DOHH2 (cell line): ENCODE data around the gene MARCHF11.

ENCODE experiments used
- H3F3A ChIP-seq: fragments of 200-600 bp; sonication (generic), shearing (Covaris generic); 2 replicates; pipeline ENCODE4 v1.6.0; 2016; ENCODE audit warnings: antibody characterized with exemption, mild to moderate bottlenecking; ENCODE audit not compliant: control insufficient read depth, insufficient read depth
- H3K27ac ChIP-seq: fragments of 200-600 bp; sonication (generic); 2 replicates; pipeline ENCODE4 v1.5.1; 2014; ENCODE audit warnings: low read depth, mild to moderate bottlenecking, low read length, moderate library complexity
- H3K27me3 ChIP-seq: fragments of 200-600 bp; sonication (generic); 2 replicates; pipeline ENCODE4 v1.6.1; 2014; ENCODE audit warnings: mild to moderate bottlenecking, low read length, mixed read lengths; ENCODE audit not compliant: control insufficient read depth
- H3K36me3 ChIP-seq: fragments of 200-600 bp; sonication (generic); 2 replicates; pipeline ENCODE4 v1.6.1; 2014; ENCODE audit warnings: mild to moderate bottlenecking, low read length, moderate library complexity, mixed read lengths; ENCODE audit not compliant: control insufficient read depth
- H3K4me1 ChIP-seq: fragments of 200-600 bp; sonication (generic); 2 replicates; pipeline ENCODE4 v1.6.1; 2014; ENCODE audit warnings: mild to moderate bottlenecking, low read length, mixed read lengths; ENCODE audit not compliant: control insufficient read depth
- H3K4me2 ChIP-seq: fragments of 200-600 bp; sonication (generic); 2 replicates; pipeline ENCODE4 v1.6.0; 2014; ENCODE audit warnings: mild to moderate bottlenecking, low read length, moderate library complexity
- H3K4me3 ChIP-seq: fragments of 200-600 bp; sonication (generic); 2 replicates; pipeline ENCODE4 v1.5.1; 2014; ENCODE audit warnings: mild to moderate bottlenecking, low read length, mixed read lengths
- H3K79me2 ChIP-seq: fragments of 200-600 bp; sonication (generic); 2 replicates; pipeline ENCODE4 v1.6.1; 2014; ENCODE audit warnings: mild to moderate bottlenecking, low read length, mixed read lengths; ENCODE audit not compliant: control insufficient read depth
- H3K9me2 ChIP-seq: fragments of 200-600 bp; sonication (generic); replicated peaks from 2 replicates; pipeline ENCODE4 v1.6.1; 2014; ENCODE audit warnings: mild to moderate bottlenecking, low read length, mixed read lengths; ENCODE audit not compliant: control insufficient read depth
- H3K9me3 ChIP-seq: fragments of 200-600 bp; sonication (generic); 2 replicates; pipeline ENCODE4 v1.6.1; 2014; ENCODE audit warnings: antibody characterized with exemption, low read length, mixed read lengths; ENCODE audit not compliant: control insufficient read depth, insufficient read depth
- H4K20me1 ChIP-seq: fragments of 200-600 bp; sonication (generic); 2 replicates; pipeline ENCODE4 v1.6.0; 2014; ENCODE audit warnings: low read depth, mild to moderate bottlenecking, antibody characterized with exemption, low read length, moderate library complexity; ENCODE audit not compliant: control insufficient read depth, insufficient read depth
- EZH2phosphoT487 ChIP-seq: fragments of 200-600 bp; sonication (generic); IDR thresholded peaks from 2 replicates; pipeline ENCODE4 v1.6.1; 2017; ENCODE audit warnings: borderline replicate concordance, mild to moderate bottlenecking, antibody characterized with exemption, low read length, moderate library complexity, mixed read lengths
- TF ChIP-seq, protein P1 (sequence below): fragments of 200-600 bp; sonication (generic); IDR thresholded peaks from one replicate; pipeline ENCODE4 v1.5.1; 2014; ENCODE audit warnings: antibody characterized with exemption, mild to moderate bottlenecking, low read depth, low read length; ENCODE audit not compliant: poor library complexity, severe bottlenecking

The MARCHF11 gene

DNA sequence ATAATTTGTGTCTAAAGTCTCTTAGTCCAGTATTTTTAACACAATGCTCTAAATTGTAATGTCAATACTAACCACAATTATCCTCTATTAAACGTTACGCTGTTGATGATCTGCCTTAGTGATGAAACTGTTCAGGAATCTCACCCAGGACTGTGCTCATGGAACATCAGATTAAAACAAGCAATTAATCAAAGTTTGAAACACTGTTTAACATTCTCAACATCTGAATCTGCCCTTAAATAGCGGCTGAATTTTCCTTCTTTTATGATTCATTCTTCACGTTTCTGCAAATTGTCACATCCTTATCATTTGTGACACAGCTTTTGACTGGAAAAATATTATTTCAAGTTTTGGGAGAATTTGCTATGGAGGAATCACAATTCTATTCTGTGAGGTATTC lies 113.8 kb downstream of the MARCHF11 start:
- Histone ChIP-seq H3K79me2 (no peaks in the 10 kb centered on the region), H3K36me3 (no peaks in the 10 kb centered on the region), H3K27ac (no peak overlapping the region), H3K9me2 (no peaks in the 10 kb centered on the region), H3K9me3 (no peaks in the 10 kb centered on the region), H3K4me1 (no peaks in the 10 kb centered on the region), H3F3A (no peaks in the 10 kb centered on the region), H4K20me1 (no peaks in the 10 kb centered on the region), H3K4me3 (no peak overlapping the region), H3K27me3 (no peaks in the 10 kb centered on the region), H3K4me2 (no peak overlapping the region)
- TF ChIP-seq, protein P1, sequence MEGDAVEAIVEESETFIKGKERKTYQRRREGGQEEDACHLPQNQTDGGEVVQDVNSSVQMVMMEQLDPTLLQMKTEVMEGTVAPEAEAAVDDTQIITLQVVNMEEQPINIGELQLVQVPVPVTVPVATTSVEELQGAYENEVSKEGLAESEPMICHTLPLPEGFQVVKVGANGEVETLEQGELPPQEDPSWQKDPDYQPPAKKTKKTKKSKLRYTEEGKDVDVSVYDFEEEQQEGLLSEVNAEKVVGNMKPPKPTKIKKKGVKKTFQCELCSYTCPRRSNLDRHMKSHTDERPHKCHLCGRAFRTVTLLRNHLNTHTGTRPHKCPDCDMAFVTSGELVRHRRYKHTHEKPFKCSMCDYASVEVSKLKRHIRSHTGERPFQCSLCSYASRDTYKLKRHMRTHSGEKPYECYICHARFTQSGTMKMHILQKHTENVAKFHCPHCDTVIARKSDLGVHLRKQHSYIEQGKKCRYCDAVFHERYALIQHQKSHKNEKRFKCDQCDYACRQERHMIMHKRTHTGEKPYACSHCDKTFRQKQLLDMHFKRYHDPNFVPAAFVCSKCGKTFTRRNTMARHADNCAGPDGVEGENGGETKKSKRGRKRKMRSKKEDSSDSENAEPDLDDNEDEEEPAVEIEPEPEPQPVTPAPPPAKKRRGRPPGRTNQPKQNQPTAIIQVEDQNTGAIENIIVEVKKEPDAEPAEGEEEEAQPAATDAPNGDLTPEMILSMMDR: no peak
- TF ChIP-seq EZH2phosphoT487: no peak

DNA sequence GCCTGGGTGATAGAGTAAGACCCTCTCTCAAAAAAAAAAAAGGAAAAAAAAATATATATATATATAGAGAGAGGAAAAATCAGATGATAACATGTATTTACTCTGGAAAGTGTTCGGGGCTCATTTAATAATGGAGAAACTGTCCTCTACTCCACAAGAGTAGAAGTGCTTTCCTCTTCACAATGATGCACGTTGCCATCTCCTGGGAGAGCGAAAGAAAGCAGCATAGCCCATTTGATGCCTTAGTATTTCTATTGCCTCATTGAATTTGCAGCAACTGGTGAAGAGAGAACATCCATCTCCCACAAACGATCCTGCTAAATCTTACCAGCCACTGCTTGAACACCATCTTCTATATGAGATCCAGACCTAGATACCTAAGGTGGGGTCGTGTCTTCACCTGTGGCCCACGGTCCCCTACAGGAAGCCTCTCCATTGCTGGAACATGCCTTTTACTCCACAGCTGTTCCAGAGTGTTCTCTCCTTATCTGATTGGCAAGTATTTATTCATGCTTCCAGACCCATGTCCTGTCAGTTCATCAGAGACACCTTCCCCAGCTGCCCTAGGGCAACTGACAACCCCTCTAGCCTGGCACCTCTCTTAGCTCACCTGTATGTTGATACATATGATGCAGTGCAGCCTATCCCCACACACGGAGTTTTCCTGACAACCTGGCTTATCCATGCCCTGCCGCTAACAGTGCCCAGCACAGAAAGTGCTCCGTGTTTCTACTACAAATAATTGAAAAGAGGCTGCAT lies 115.3 kb downstream of the MARCHF11 start:
- no peak overlapping the region for H3K4me3 ChIP-seq
- H3K4me1 ChIP-seq: no peaks in the 10 kb centered on the region
- H3F3A ChIP-seq: no peaks in the 10 kb centered on the region
- H3K27ac ChIP-seq: no peak overlapping the region
- no peaks in the 10 kb centered on the region for H3K9me2 ChIP-seq
- no peaks in the 10 kb centered on the region for H3K36me3 ChIP-seq
- no peaks in the 10 kb centered on the region for H3K79me2 ChIP-seq
- H4K20me1 ChIP-seq: no peaks in the 10 kb centered on the region
- no peak overlapping the region for H3K4me2 ChIP-seq
- TF ChIP-seq EZH2phosphoT487: no peak
- TF ChIP-seq, protein P1: no peak
- H3K9me3 ChIP-seq: no peaks in the 10 kb centered on the region
- H3K27me3 ChIP-seq: no peaks in the 10 kb centered on the region

DNA sequence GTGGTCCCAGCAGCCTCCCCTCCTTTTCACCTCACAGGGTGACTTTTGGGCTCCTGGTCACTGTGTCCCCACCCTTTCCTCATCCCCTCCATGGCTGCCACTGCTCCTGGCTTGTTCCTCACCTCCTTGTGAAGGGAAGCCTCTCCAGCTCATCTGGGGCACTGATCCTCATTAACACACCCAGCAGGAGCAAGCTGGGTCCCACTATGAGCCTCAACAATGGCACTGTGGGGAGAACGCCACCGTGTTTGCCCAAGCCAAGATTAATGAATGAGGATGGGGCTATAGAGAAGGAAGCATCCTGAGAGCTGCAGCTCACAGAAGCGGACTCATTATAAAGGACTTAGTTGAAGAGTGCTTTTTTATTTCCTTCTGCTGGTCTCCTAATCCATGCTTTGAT lies 118.4 kb downstream of the MARCHF11 start:
- Histone ChIP-seq H3K27ac (no peak overlapping the region), H3K36me3 (no peaks in the 10 kb centered on the region), H3K27me3 (no peaks in the 10 kb centered on the region), H3K4me2 (no peak overlapping the region), H3K4me1 (no peaks in the 10 kb centered on the region), H3K4me3 (no peak overlapping the region), H3K9me2 (no peaks in the 10 kb centered on the region), H3K9me3 (no peaks in the 10 kb centered on the region), H3K79me2 (no peaks in the 10 kb centered on the region), H3F3A (no peaks in the 10 kb centered on the region), H4K20me1 (no peaks in the 10 kb centered on the region)
- no peak for TF ChIP-seq EZH2phosphoT487
- TF ChIP-seq, protein P1: no peak
